ENCODE measurements around the gene YBX2. TPM values are rescaled to one million over a fixed set of nuclear protein-coding genes. Genes with fewer than 3 reads are reported as not detected.

YBX2 gene
- total RNA-seq, 5 donors from 2014 or later (not counting 1 experiment from before 2014, with no cell fraction given): 0.20 to 0.57 (median 0.45) TPM; not detected in 1

- no peak overlapping the region for H3K27ac Mint-ChIP-seq
- Histone ChIP-seq H3K27me3 (replicated peaks in 1 of 2; ENCODE audit: control insufficient read depth in 2 of 2, extremely low read depth in 1 of 2, insufficient read depth in 2 of 2, low read length in 1 of 2) (no peaks in the 10 kb centered on the region), H3K27ac (ENCODE audit: low read length) (no peak overlapping the region), H3K4me1 (ENCODE audit: control insufficient read depth in 1 of 2, extremely low read depth in 1 of 2, insufficient read depth in 2 of 2, low read length in 2 of 2) (peaks cover 0 to 13% of the 10 kb centered on the region in 2 experiments), H3K36me3 (ENCODE audit: control insufficient read depth in 2 of 2, extremely low read depth in 1 of 2, insufficient read depth in 1 of 2, low read length in 1 of 2) (peaks cover 45 to 81% of the 10 kb centered on the region in 2 donors), H3K4me3 (ENCODE audit: control insufficient read depth in 1 of 2, extremely low read depth in 1 of 2, low read length in 1 of 2) (no peak overlapping the region), H3K9me3 (no peaks in the 10 kb centered on the region)
- no peaks in the 10 kb centered on the region for H3K9me3 Mint-ChIP-seq
- DNase-seq (no peak), ATAC-seq (replicated peaks in 1 of 4) (no peak)
- peaks cover under 1 to 10% (median 9%) of the 10 kb centered on the region in 3 donors for H3K4me1 Mint-ChIP-seq
- 99% methylated on average over 14 of the region's 22 CpGs for WGBS (ENCODE audit: insufficient coverage)
- CTCF ChIA-PET: interaction anchor here in 1 of 2 donors (0.5 kb wide), 1 partner anchor 169 kb away, joined by 4 read pairs; no protein-coding TSS in a partner anchor
- POLR2A ChIA-PET: no interaction called here
- H3K4me3 Mint-ChIP-seq: no peak overlapping the region
- peaks cover 25% of the 10 kb centered on the region for H3K36me3 Mint-ChIP-seq
- no peaks in the 10 kb centered on the region for H3K27me3 Mint-ChIP-seq
These were observed 28.2 kb upstream of the YBX2 start for GRCh38 chr17:7322520-7323194.

- Mint-ChIP-seq H3K9me3 (no peaks in the 10 kb centered on the region), H3K27ac (no peak overlapping the region), H3K27me3 (no peaks in the 10 kb centered on the region), H3K36me3 (peaks cover 30% of the 10 kb centered on the region), H3K4me3 (no peak overlapping the region), H3K4me1 (peaks cover 2 to 8% (median 6%) of the 10 kb centered on the region in 3 donors)
- Histone ChIP-seq H3K27ac (ENCODE audit: low read length) (no peak overlapping the region), H3K9me3 (no peaks in the 10 kb centered on the region), H3K36me3 (ENCODE audit: control insufficient read depth in 2 of 2, extremely low read depth in 1 of 2, insufficient read depth in 1 of 2, low read length in 1 of 2) (peaks cover 40 to 81% of the 10 kb centered on the region in 2 donors), H3K4me3 (ENCODE audit: control insufficient read depth in 1 of 2, extremely low read depth in 1 of 2, low read length in 1 of 2) (no peak overlapping the region), H3K4me1 (ENCODE audit: control insufficient read depth in 1 of 2, extremely low read depth in 1 of 2, insufficient read depth in 2 of 2, low read length in 2 of 2) (peaks cover 0 to 9% of the 10 kb centered on the region in 2 experiments), H3K27me3 (replicated peaks in 1 of 2; ENCODE audit: control insufficient read depth in 2 of 2, extremely low read depth in 1 of 2, insufficient read depth in 2 of 2, low read length in 1 of 2) (no peaks in the 10 kb centered on the region)
- CTCF ChIA-PET: interaction anchor here in 1 of 2 donors (0.7 kb wide), 1 partner anchor 123 kb away, joined by 3 read pairs; the partner anchor contains the start of gene CHRNB1
- DNase-seq: no peak
- ATAC-seq (replicated peaks in 1 of 4): no peak
- WGBS (ENCODE audit: insufficient coverage): 96% methylated on average over 14 of the region's 15 CpGs
- POLR2A ChIA-PET: interaction anchor here in 1 of 2 donors (0.6 kb wide), 1 partner anchor 16 kb away, joined by 3 read pairs; no protein-coding TSS in a partner anchor
These were observed 27.0 kb upstream of the YBX2 start for GRCh38 chr17:7321466-7321865.

GRCh38 chr17:7318121-7318860, 23.9 kb upstream of the YBX2 start:
- CTCF ChIA-PET: interaction anchor here in 1 of 2 donors (0.5 to 0.6 kb wide), 2 partner anchors 9 to 45 kb away, joined by 3 read pairs; no protein-coding TSS in a partner anchor

GRCh38 chr17:7317161-7317803, 22.8 kb upstream of the YBX2 start:
- Histone ChIP-seq H3K4me1 (ENCODE audit: control insufficient read depth in 1 of 2, extremely low read depth in 1 of 2, insufficient read depth in 2 of 2, low read length in 2 of 2) (peaks cover 10 to 36% of the 10 kb centered on the region in 2 experiments), H3K4me3 (ENCODE audit: control insufficient read depth in 1 of 2, extremely low read depth in 1 of 2, low read length in 1 of 2) (no peak overlapping the region), H3K36me3 (ENCODE audit: control insufficient read depth in 2 of 2, extremely low read depth in 1 of 2, insufficient read depth in 1 of 2, low read length in 1 of 2) (peaks cover 28 to 72% of the 10 kb centered on the region in 2 donors), H3K9me3 (no peaks in the 10 kb centered on the region), H3K27ac (ENCODE audit: low read length) (no peak overlapping the region), H3K27me3 (replicated peaks in 1 of 2; ENCODE audit: control insufficient read depth in 2 of 2, extremely low read depth in 1 of 2, insufficient read depth in 2 of 2, low read length in 1 of 2) (no peaks in the 10 kb centered on the region)
- ChIA-PET POLR2A (no interaction called here), CTCF (interaction anchor here in 1 of 2 donors (0.5 to 0.6 kb wide), 2 partner anchors 8 to 46 kb away, joined by 3 read pairs; no protein-coding TSS in a partner anchor)
- Mint-ChIP-seq H3K4me3 (peak overlapping the region in 2 of 3 donors; percentile 12 to 64), H3K27me3 (no peaks in the 10 kb centered on the region), H3K4me1 (peaks cover 34 to 36% (median 35%) of the 10 kb centered on the region in 3 donors), H3K9me3 (no peaks in the 10 kb centered on the region), H3K36me3 (peaks cover 37% of the 10 kb centered on the region), H3K27ac (peak overlapping the region in 1 of 2 donors; percentile 79)
- ATAC-seq (replicated peaks in 1 of 4): no peak
- WGBS (ENCODE audit: insufficient coverage): 93% methylated on average over 8 of the region's 16 CpGs
- DNase-seq: no peak

More at GRCh38 chr17:7318121-7318860, 23.9 kb upstream of the YBX2 start:
- Mint-ChIP-seq H3K4me3 (no peak overlapping the region), H3K4me1 (peaks cover 24 to 26% (median 25%) of the 10 kb centered on the region in 3 donors), H3K27ac (no peak overlapping the region), H3K27me3 (no peaks in the 10 kb centered on the region), H3K9me3 (no peaks in the 10 kb centered on the region), H3K36me3 (peaks cover 31% of the 10 kb centered on the region)
- POLR2A ChIA-PET: no interaction called here
- H3K36me3 ChIP-seq (ENCODE audit: control insufficient read depth in 2 of 2, extremely low read depth in 1 of 2, insufficient read depth in 1 of 2, low read length in 1 of 2): peaks cover 34 to 72% of the 10 kb centered on the region in 2 donors
- H3K27ac ChIP-seq (ENCODE audit: low read length): no peak overlapping the region
- 97% methylated on average over 12 of the region's 13 CpGs for WGBS (ENCODE audit: insufficient coverage)
- H3K9me3 ChIP-seq: no peaks in the 10 kb centered on the region
- no peak for ATAC-seq (replicated peaks in 1 of 4)
- no peaks in the 10 kb centered on the region for H3K27me3 ChIP-seq (replicated peaks in 1 of 2; ENCODE audit: control insufficient read depth in 2 of 2, extremely low read depth in 1 of 2, insufficient read depth in 2 of 2, low read length in 1 of 2)
- no peak overlapping the region for H3K4me3 ChIP-seq (ENCODE audit: control insufficient read depth in 1 of 2, extremely low read depth in 1 of 2, low read length in 1 of 2)
- H3K4me1 ChIP-seq (ENCODE audit: control insufficient read depth in 1 of 2, extremely low read depth in 1 of 2, insufficient read depth in 2 of 2, low read length in 2 of 2): peaks cover 10 to 26% of the 10 kb centered on the region in 2 experiments
- DNase-seq: no peak

GRCh38 chr17:7315570-7316235, 21.3 kb upstream of the YBX2 start:
- CTCF ChIA-PET: interaction anchor here in 1 of 2 donors (0.6 to 1.9 kb wide), 2 partner anchors 14 to 72 kb away, joined by 3 to 8 read pairs; partner anchors contain the start of gene NEURL4
- peak in 1 of 4 experiments; percentile 35 for ATAC-seq (replicated peaks in 1 of 4)
- WGBS (ENCODE audit: insufficient coverage): 54% methylated on average over 19 of the region's 30 CpGs
- H3K27me3 Mint-ChIP-seq: no peaks in the 10 kb centered on the region
- H3K4me3 Mint-ChIP-seq: peak overlapping the region; percentile 80 to 93 (median 80)
- peaks cover 10 to 49% of the 10 kb centered on the region in 2 experiments for H3K4me1 ChIP-seq (ENCODE audit: control insufficient read depth in 1 of 2, extremely low read depth in 1 of 2, insufficient read depth in 2 of 2, low read length in 2 of 2)
- DNase-seq: no peak
- H3K9me3 Mint-ChIP-seq: no peaks in the 10 kb centered on the region
- peak overlapping the region; percentile 88 for H3K27ac ChIP-seq (ENCODE audit: low read length)
- H3K4me3 ChIP-seq (ENCODE audit: control insufficient read depth in 1 of 2, extremely low read depth in 1 of 2, low read length in 1 of 2): peak overlapping the region; percentile 70 to 78
- POLR2A ChIA-PET: interaction anchor here in 1 of 2 donors (0.6 kb wide), 2 partner anchors 88 to 111 kb away, joined by 3 to 4 read pairs; partner anchors contain the start of gene TMEM256
- peaks cover 46 to 51% (median 51%) of the 10 kb centered on the region in 3 donors for H3K4me1 Mint-ChIP-seq
- H3K36me3 Mint-ChIP-seq: peaks cover 38% of the 10 kb centered on the region
- no peaks in the 10 kb centered on the region for H3K9me3 ChIP-seq
- peak overlapping the region; percentile 91 to 93 for H3K27ac Mint-ChIP-seq
- peaks cover 17 to 71% of the 10 kb centered on the region in 2 donors for H3K36me3 ChIP-seq (ENCODE audit: control insufficient read depth in 2 of 2, extremely low read depth in 1 of 2, insufficient read depth in 1 of 2, low read length in 1 of 2)
- H3K27me3 ChIP-seq (replicated peaks in 1 of 2; ENCODE audit: control insufficient read depth in 2 of 2, extremely low read depth in 1 of 2, insufficient read depth in 2 of 2, low read length in 1 of 2): no peaks in the 10 kb centered on the region

All from T-cell (primary cell).